K562 treated with DMSO at 1 percent for 4 hours (cell line): ENCODE results near the gene HVCN1. TPM values are rescaled to one million over a fixed set of nuclear protein-coding genes. Genes with fewer than 3 reads are reported as not detected.

ENCODE experiments used
- total RNA-seq: library from RNA; unstranded; fragments of 300-600 nt; gene quantifications from 2 replicates; pipeline ENCODE4 v1.2.3, GENCODE V29; 2022; ENCODE audit not compliant: insufficient read depth

Gene HVCN1
- 4.2 and 4.3 TPM in 2 replicates for total RNA-seq

DNA sequence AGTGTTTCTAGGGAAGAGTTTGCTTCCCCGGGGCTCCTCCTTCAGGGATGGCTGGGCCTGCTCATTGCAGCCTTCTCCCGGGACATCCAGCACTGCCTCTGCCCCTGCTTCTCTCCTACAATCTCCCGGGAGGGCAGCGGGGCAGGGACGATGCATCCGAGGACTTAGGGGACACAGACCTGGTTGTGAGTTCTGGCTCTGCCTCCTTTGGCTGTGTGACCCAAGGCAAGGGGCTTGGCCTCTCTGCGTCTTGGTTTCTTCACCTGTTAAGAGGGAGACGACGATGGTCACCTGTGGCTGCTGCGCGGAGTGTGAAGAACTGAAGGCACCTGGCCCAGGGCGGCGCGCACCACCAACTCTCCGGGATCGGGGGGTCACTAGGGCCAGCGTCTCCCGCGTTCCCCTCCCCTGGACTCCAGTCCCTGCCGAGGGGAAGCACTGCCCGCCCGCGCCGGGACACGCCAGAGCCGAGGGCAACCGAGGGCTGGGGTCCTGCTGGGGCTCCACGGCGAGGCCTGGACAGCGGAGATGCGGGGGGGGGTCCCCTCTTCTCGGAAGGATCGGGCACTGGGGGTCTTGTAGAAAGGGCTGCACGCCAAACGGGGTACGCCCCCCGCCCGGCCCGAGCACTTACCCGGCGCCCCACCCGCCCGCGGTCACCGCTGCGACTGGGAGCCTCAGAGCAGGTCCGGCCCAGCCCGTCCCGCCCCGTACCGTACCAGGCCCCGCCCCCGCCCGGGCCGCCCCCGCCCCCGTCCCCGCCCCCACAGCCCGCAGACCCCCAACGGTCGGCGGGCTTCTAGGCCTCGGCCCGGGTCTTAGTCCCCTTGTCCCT is at the start of gene HVCN1:
Gene HVCN1, minus strand, starts transcription at position 670 of the 835 bp plus-strand sequence. CDS start 5,870 bp downstream, outside the sequence.

GRCh38 chr12:110613771-110614684 is 74.9 kb downstream of the HVCN1 start, which contains the start of gene TCTN1:
Gene TCTN1, plus strand, starts transcription at chr12:110614129. Its CDS starts 54 bp downstream, at chr12:110614183.

Other genes with a start within 250 kb of the HVCN1 start
- gene ARPC3, start 238.8 kb downstream of the HVCN1 start, total RNA-seq = 257 and 270 TPM in 2 replicates
- 35.6 and 42.9 TPM in 2 replicates for gene GPN3, start 220.9 kb downstream of the HVCN1 start, total RNA-seq
- 11.5 and 16.8 TPM in 2 replicates for gene FAM216A, start 220.3 kb downstream of the HVCN1 start, total RNA-seq
- gene VPS29, start 187.0 kb downstream of the HVCN1 start, total RNA-seq = 100 and 127 TPM in 2 replicates
- gene RAD9B, start 186.8 kb downstream of the HVCN1 start, total RNA-seq = 1.5 and 3.3 TPM in 2 replicates
- 13.6 and 15.3 TPM in 2 replicates for gene PPTC7, start 105.8 kb downstream of the HVCN1 start, total RNA-seq
- gene TCTN1, start 75.0 kb downstream of the HVCN1 start, total RNA-seq = 6.3 and 11.8 TPM in 2 replicates
- gene PPP1CC, start 53.8 kb upstream of the HVCN1 start, total RNA-seq = 144 and 156 TPM in 2 replicates
- gene CCDC63, start 157.9 kb upstream of the HVCN1 start, total RNA-seq = not detected in 2 replicates
- not detected in 2 replicates for gene MYL2, start 231.5 kb upstream of the HVCN1 start, total RNA-seq